Spleen (tissue), 7 donors: ENCODE data around the gene AP4M1.

ENCODE experiments used
- POLR2A ChIP-seq, 3 donors: fragments of 450-650 bp; IDR thresholded peaks; one replicate each; pipeline ENCODE4 v1.5.1; 2017; ENCODE audit warnings: antibody characterized with exemption in 3 of 3, mild to moderate bottlenecking in 1 of 3
- POLR2AphosphoS5 ChIP-seq, 3 donors: sonication (generic); formaldehyde crosslinking; IDR thresholded peaks; one replicate each; pipeline ENCODE4 v1.5.1; 2017; ENCODE audit warnings: antibody characterized with exemption in 3 of 3
- TF ChIP-seq, protein P1 (sequence below), 11 experiments: fragments of 200-600 bp in 7 of 11; fragments of 450-650 bp in 4 of 11; sonication (generic) in 4 of 11; IDR thresholded peaks in 8 of 11; conservative IDR thresholded peaks in 3 of 11; 1 replicate in 7 of 11; 2 replicates in 4 of 11; pipeline versions ENCODE4 v1.4.0 to v1.8.0; 2016 to 2021; ENCODE audit warnings: antibody characterized with exemption in 11 of 11, inconsistent platforms in 4 of 11, mild to moderate bottlenecking in 1 of 11
- donor health status: DM: no; HTN: no; CAD: no; lungs with moderate emphysema.
- donor health status: DM: no; HTN: no; CAD: no.
- donor health status: DM: no; HTN: no; CAD: no.

DNA sequence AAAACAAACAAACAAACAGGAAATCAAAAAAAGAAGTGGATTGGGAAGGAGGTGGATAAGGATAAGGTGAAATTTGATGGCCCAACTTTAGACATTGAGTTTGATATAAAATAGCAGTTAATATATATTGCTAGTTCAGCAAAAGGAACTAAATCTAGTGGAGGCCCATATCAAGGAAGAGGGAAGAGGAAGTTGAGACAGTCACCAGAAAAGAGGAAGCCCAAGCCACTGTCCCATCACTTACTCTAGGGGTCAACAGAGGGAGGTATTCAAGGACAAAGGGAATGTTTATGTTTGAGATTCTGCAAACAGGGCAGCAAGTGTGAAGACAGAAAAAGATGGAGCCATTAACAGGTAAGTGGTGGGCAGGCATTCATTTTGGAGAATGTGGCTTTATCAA is 51.0 kb downstream of the AP4M1 start:
- TF ChIP-seq POLR2A (IDR thresholded peaks at IDR 0.05) (no peak), POLR2AphosphoS5 (IDR thresholded peaks at IDR 0.05) (peak in 1 of 3 donors; percentile 40)
- TF ChIP-seq, protein P1, sequence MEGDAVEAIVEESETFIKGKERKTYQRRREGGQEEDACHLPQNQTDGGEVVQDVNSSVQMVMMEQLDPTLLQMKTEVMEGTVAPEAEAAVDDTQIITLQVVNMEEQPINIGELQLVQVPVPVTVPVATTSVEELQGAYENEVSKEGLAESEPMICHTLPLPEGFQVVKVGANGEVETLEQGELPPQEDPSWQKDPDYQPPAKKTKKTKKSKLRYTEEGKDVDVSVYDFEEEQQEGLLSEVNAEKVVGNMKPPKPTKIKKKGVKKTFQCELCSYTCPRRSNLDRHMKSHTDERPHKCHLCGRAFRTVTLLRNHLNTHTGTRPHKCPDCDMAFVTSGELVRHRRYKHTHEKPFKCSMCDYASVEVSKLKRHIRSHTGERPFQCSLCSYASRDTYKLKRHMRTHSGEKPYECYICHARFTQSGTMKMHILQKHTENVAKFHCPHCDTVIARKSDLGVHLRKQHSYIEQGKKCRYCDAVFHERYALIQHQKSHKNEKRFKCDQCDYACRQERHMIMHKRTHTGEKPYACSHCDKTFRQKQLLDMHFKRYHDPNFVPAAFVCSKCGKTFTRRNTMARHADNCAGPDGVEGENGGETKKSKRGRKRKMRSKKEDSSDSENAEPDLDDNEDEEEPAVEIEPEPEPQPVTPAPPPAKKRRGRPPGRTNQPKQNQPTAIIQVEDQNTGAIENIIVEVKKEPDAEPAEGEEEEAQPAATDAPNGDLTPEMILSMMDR (IDR thresholded peaks at IDR 0.05 in 8 of 11, conservative IDR thresholded peaks at IDR 0.05 in 3 of 11), result peak in 1 of 11 experiments; percentile 19
